Adipocyte (in vitro differentiated cells): ENCODE results near the gene SLC7A14.
A peak's percentile ranks its signal among the peaks of the same experiment; 100 is the strongest.

Experiments used
- DNase-seq: peaks from one replicate; pipeline ENCODE4 v3.0.0-alpha.2; 2015; ENCODE audit warnings: low read depth
- H3K27me3 ChIP-seq: replicated peaks from 2 replicates; pipeline ENCODE4 v1.7.0; 2013; ENCODE audit warnings: mild to moderate bottlenecking, low read length, moderate library complexity; ENCODE audit not compliant: control insufficient read depth, insufficient read depth
- H3K36me3 ChIP-seq: 2 replicates; pipeline ENCODE4 v1.7.0; 2013; ENCODE audit warnings: low read length, mild to moderate bottlenecking, moderate library complexity; ENCODE audit not compliant: control insufficient read depth, insufficient read depth, severe bottlenecking
- H3K4me1 ChIP-seq: 2 replicates; pipeline ENCODE4 v1.7.0; 2013; ENCODE audit warnings: mild to moderate bottlenecking, low read length, moderate library complexity; ENCODE audit not compliant: control insufficient read depth, insufficient read depth
- H3K4me3 ChIP-seq: 2 replicates; pipeline ENCODE4 v1.7.0; 2013; ENCODE audit warnings: mild to moderate bottlenecking, low read length, moderate library complexity
- H3K9ac ChIP-seq: 2 replicates; pipeline ENCODE4 v1.7.0; 2013; ENCODE audit warnings: mild to moderate bottlenecking, low read length, moderate library complexity
- H3K9me3 ChIP-seq: 2 replicates; pipeline ENCODE4 v1.7.0; 2013; ENCODE audit warnings: mild to moderate bottlenecking, low read length, moderate library complexity; ENCODE audit not compliant: control insufficient read depth

Gene SLC7A14

DNA sequence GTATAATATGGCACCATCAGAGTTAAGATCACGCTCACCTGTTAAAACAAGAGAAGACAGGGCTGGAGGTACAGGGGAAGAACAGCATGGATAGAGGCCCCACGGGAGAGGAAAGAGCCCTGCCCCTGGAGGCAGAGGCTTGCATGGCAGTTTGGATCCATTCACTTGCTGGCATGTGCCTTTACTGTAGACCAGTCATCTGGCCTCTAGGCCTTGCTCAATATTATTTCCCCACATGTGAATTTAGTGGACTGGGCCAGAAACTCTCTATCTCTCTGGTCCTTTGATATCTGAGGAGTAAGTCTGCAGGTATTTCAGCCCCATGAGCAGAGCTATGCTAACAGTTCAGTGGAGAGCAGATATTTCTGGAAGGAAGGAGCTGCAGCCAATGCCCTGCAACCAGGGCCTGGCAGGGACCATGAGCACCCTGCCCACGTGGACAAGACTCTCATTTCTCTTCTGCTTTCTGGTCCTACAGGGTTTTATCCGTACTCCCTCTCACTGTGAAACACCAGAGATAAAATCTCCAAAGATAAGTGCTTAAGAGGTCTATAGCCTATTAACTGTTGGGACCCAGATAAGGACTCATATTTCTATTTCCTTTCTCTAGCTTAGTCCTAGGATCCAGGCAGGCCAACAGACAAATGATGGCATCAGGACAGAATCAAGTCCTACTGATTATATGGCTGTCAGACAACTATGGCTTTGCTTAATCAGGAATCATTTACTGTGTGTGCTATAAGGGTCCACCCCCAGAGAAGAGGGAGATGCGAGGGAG, 102.2 kb downstream of the SLC7A14 start:
- Histone ChIP-seq H3K9me3 (no peaks in the 10 kb centered on the region), H3K4me1 (peaks cover 17% of the 10 kb centered on the region), H3K27me3 (no peaks in the 10 kb centered on the region), H3K36me3 (no peaks in the 10 kb centered on the region), H3K9ac (no peak overlapping the region), H3K4me3 (no peak overlapping the region)
- no peak for DNase-seq

DNA sequence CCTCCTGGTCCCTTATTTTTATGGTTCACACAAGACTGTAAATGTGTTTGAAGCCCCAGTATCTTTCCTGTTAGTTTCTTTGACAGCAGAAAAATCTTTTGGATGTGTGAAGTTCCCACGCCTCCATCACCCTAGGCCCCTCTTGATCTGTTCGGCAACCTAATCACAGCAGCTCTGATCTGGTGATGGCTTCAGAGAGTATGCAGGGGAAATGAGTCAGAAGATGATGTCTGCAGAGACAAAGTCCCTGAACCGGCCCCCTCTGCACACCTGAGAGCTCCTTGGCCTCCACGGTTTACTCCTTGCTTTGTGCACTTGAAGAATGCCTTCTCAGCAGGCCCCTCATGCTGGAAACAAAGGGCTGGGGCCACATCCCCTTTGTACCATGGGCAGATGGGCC, 103.7 kb downstream of the SLC7A14 start:
- no peaks in the 10 kb centered on the region for H3K9me3 ChIP-seq
- no peak for DNase-seq
- H3K4me1 ChIP-seq, result peaks cover 10% of the 10 kb centered on the region
- no peak overlapping the region for H3K4me3 ChIP-seq
- no peak overlapping the region for H3K9ac ChIP-seq
- no peaks in the 10 kb centered on the region for H3K36me3 ChIP-seq
- H3K27me3 ChIP-seq, result no peaks in the 10 kb centered on the region

DNA sequence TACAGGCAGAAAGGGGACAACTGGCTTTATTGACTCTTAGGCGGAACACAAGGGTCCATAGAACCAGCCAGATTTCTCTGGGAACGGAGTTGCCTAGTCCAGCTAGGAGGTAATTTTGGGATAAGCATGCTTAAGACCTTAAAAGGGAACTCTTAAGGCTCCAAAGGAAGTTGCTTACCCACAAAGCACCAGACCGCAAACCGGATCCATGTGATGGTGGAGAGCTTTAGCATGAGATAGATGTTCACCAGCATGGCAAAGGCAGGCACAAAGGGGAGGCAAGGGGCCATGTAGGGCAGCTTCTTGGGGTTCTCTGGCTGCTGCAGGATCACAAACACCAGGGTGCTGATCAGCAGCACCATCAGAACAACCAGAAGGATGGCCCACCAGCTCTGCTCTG, 105.8 kb downstream of the SLC7A14 start:
- Histone ChIP-seq H3K9ac (no peak overlapping the region), H3K27me3 (no peaks in the 10 kb centered on the region), H3K4me3 (no peak overlapping the region), H3K4me1 (peaks cover 13% of the 10 kb centered on the region), H3K36me3 (no peaks in the 10 kb centered on the region), H3K9me3 (no peaks in the 10 kb centered on the region)
- DNase-seq, result no peak

DNA sequence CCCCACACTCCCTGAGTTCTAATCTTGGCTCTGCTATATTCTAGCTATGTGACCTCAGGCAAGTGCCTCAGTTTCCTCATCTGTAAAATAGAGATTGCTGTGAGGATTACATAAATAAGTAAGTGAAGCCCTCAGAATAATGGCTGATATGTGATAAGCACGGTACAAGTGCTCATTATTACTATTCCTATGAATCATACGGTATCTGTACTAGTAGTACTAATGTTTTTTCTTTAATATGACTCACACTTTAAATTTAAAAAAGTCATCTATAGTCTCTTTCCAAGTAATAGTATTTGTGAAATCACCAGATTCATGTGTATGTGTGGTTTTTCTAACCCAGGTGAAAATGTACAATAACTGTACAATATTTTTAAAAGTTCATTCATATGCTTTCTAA, 108.5 kb downstream of the SLC7A14 start:
- no peak for DNase-seq
- peaks cover 10% of the 10 kb centered on the region for H3K4me1 ChIP-seq
- no peaks in the 10 kb centered on the region for H3K36me3 ChIP-seq
- no peak overlapping the region for H3K9ac ChIP-seq
- H3K9me3 ChIP-seq, result no peaks in the 10 kb centered on the region
- no peaks in the 10 kb centered on the region for H3K27me3 ChIP-seq
- no peak overlapping the region for H3K4me3 ChIP-seq

DNA sequence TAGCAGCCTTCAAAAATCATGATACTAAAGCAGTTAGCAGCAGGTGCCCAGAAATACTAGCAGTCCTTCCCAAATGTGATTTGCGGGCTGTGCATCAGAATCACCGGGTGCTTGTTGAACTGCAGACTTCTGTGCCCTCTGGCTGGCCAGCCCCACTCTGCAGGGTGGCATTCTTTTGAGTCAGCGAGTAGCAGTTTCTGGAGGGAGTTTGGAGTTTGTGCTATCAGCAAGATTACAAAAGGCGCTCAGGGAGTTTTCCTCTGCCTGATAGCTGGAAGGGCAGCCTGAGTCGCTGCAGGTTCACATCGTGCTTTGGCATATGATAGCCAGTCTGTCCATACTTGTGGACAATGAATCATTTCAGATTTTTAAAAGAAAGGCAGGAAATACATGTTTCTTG, 109.6 kb downstream of the SLC7A14 start:
- Histone ChIP-seq H3K9me3 (no peaks in the 10 kb centered on the region), H3K36me3 (no peaks in the 10 kb centered on the region), H3K27me3 (no peaks in the 10 kb centered on the region), H3K4me1 (peaks cover 10% of the 10 kb centered on the region), H3K9ac (no peak overlapping the region), H3K4me3 (no peak overlapping the region)
- DNase-seq, result no peak

DNA sequence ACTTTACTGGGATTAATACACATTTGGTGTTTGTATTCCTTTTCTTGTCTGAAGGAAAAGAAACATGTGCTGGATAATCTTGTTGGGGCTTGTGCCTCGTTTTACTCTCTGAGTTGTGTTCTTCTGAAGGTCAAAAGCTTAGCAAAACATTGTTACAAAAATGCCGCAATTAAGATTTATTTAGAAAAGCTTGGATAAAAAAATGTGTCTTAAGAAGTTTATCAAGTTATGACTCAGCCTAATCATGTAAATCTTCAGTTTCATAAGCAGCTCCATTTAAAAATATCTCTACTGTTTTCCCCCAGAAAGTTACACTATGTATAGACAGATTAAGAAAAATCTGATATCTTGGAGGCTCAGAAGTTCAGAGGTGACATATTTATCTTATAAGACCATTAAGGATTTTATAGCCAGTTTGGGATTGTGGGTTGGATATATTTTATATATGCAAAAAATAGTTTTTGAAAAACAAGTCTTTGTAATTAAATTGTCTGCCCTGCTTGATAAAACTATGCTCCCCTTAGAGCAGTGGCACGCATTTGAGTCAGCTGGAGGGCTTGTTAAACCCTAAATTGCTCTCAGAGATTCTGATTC, 110.7 kb downstream of the SLC7A14 start:
- peaks cover 21% of the 10 kb centered on the region for H3K4me1 ChIP-seq
- no peaks in the 10 kb centered on the region for H3K36me3 ChIP-seq
- no peaks in the 10 kb centered on the region for H3K27me3 ChIP-seq
- DNase-seq, result peak; percentile 47
- H3K4me3 ChIP-seq, result no peak overlapping the region
- peak overlapping the region; percentile 45 for H3K9ac ChIP-seq
- H3K9me3 ChIP-seq, result no peaks in the 10 kb centered on the region

DNA sequence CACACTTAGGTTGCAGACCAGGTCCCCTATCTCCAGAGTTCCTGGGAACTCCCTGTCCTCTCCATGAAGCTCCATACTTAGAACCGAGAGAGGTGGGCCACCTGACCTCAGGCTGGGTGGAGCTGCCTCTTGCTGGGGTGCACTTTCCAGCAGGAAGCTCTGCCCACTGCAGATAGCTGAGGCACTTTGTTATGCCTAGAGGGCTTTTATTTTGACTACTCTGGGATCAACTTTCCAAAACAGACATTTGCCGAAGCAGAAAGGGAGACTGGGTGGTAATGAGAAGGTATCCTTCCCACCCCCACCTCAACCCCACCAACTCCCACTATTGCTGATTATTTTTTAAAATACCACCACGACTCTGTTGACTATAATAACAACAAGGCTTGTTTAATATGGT, 112.5 kb downstream of the SLC7A14 start:
- no peak overlapping the region for H3K9ac ChIP-seq
- H3K27me3 ChIP-seq, result no peaks in the 10 kb centered on the region
- no peaks in the 10 kb centered on the region for H3K36me3 ChIP-seq
- H3K9me3 ChIP-seq, result no peaks in the 10 kb centered on the region
- peaks cover 38% of the 10 kb centered on the region for H3K4me1 ChIP-seq
- no peak for DNase-seq
- H3K4me3 ChIP-seq, result no peak overlapping the region

DNA sequence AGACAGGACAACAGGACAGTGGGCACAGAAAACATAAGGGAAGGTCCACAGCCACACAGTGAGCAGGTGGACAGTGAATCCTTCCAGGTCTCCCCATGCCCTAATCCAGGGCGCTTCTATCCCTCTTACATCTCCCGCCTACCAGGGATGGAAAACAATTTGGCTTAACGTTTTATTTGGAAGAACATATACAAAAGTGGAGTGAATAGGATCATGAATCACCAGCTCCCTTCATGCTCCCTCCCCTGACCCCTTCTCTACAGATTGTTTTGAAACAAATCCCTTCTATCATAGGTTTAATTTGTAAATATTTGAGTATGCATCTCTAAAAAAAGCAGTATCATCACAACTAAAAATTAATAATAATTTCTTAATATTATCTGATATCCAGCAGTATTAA, 114.7 kb downstream of the SLC7A14 start:
- Histone ChIP-seq H3K4me1 (peaks cover 39% of the 10 kb centered on the region), H3K36me3 (no peaks in the 10 kb centered on the region), H3K9ac (peak overlapping the region; percentile 21), H3K4me3 (peak overlapping the region; percentile 7), H3K27me3 (no peaks in the 10 kb centered on the region), H3K9me3 (no peaks in the 10 kb centered on the region)
- DNase-seq, result no peak

DNA sequence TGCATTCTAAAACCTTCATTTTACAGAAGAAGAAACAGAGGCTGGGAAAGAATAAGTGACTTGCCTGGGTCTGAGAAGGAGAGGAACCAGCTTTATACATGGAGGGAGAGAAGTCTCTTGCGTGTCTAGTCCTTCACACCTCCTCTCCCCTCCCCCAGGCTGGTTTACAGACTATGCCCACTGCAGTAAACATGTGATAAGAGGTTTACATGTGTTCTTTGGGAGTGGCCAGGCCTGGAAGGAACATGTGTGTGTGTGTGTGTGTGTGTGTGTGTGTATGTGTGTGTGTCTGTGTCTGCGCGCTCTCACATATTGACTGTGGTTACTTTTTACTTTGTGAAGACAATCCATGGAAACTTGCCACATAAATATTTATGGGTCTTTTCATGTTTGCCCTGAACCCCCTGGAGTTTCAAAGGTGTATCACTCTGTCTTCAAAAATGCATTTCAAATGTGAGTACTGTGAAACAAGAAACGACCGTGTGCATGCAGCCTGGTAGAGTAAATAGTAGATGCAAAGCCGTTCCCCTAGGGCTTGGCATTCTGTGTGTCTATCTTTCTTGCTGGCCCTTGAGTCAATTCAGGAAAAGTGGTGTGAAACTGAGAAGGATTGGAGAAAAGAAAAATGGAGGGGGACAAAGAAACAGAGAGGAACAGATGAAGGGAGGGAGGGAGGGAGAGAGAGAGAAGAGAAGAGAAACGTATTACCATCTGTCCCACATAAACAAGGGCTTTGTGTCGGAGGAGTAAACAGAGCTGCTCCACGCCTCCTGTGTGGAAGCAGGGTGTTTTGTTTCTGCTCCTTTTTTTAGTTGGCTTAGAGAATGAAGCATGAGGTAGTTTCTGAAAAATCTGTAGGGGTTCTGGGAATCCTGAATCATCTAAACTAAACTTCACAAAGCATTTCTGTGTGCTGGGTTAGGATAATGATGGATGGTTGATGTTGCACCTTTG, 115.5 kb downstream of the SLC7A14 start:
- no peaks in the 10 kb centered on the region for H3K27me3 ChIP-seq
- H3K9me3 ChIP-seq, result no peaks in the 10 kb centered on the region
- no peaks in the 10 kb centered on the region for H3K36me3 ChIP-seq
- peak overlapping the region; percentile 7 for H3K4me3 ChIP-seq
- H3K9ac ChIP-seq, result peak overlapping the region; percentile 68
- DNase-seq, result peak; percentile 63
- peaks cover 36% of the 10 kb centered on the region for H3K4me1 ChIP-seq

DNA sequence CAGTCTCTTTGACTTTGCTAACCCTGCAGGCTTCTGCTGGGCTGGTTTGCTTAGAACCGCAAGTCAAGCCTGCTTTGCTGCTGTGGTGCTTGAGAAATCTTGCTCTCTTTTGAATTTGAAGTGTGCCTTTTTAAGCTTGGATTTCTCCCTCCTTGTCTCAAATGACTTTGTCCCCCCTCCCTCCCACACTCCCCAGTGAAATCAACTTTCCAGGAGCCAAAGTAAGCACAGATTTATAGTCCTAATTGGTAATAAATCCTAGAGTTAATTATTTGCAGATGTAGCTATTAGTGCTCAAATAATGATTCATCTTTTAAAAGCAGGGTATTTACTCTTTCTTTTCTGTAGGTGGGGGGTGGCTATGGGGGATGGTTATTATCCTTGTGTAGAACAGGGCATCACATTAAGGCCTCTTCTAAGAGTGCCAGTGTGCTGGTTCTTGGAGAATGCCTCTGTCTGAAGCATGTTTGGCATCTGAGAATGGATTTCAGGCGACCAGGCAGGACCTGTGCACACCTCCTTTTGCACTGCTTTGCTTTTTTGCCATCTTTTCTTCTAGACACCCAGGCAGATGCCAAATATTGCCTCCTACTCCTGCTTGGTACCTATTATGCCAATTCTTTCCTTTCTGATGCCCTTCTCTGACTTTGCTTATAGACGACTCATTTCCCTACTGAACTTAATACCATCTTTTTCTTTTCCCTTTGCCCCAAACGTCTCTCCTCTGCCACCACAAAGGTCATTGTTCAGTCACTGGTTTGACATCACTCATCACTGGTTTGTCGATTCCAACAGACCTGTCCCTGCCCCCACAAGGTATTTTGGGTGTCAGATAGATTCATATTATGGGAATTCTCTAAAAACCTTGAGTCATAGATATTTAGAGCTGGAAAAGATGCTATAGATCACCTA, 116.5 kb downstream of the SLC7A14 start:
- DNase-seq, result peak; percentile 49
- no peaks in the 10 kb centered on the region for H3K27me3 ChIP-seq
- no peaks in the 10 kb centered on the region for H3K9me3 ChIP-seq
- H3K9ac ChIP-seq, result peak overlapping the region; percentile 70
- H3K36me3 ChIP-seq, result no peaks in the 10 kb centered on the region
- H3K4me1 ChIP-seq, result peaks cover 30% of the 10 kb centered on the region
- no peak overlapping the region for H3K4me3 ChIP-seq
